ENCODE measurements around the gene SCAPER.

Gene SCAPER

GRCh38 chr15:76575679-76576078, 329.5 kb downstream of the SCAPER start:
- H3K9ac ChIP-seq (ENCODE audit: low read depth, low read length): no peak overlapping the region
- no peak overlapping the region for H3K27ac ChIP-seq (ENCODE audit: low read depth, low read length)
- no peaks in the 10 kb centered on the region for H3K9me3 ChIP-seq (ENCODE audit: control insufficient read depth, insufficient read depth, low read length)
- H3K4me1 ChIP-seq (ENCODE audit: control insufficient read depth, insufficient read depth, low read length): no peaks in the 10 kb centered on the region
- no peak overlapping the region for H3K4me3 ChIP-seq (ENCODE audit: low read depth, low read length)
- no peaks in the 10 kb centered on the region for H3K36me3 ChIP-seq (ENCODE audit: control insufficient read depth, insufficient read depth, low read length)
- no peaks in the 10 kb centered on the region for H3K27me3 ChIP-seq (ENCODE audit: control insufficient read depth, insufficient read depth, low read length)

GRCh38 chr15:76575274-76575673, 329.9 kb downstream of the SCAPER start:
- Histone ChIP-seq H3K27me3 (ENCODE audit: control insufficient read depth, insufficient read depth, low read length) (no peaks in the 10 kb centered on the region), H3K9ac (ENCODE audit: low read depth, low read length) (no peak overlapping the region), H3K9me3 (ENCODE audit: control insufficient read depth, insufficient read depth, low read length) (no peaks in the 10 kb centered on the region), H3K36me3 (ENCODE audit: control insufficient read depth, insufficient read depth, low read length) (no peaks in the 10 kb centered on the region), H3K27ac (ENCODE audit: low read depth, low read length) (no peak overlapping the region), H3K4me1 (ENCODE audit: control insufficient read depth, insufficient read depth, low read length) (no peaks in the 10 kb centered on the region), H3K4me3 (ENCODE audit: low read depth, low read length) (no peak overlapping the region)

GRCh38 chr15:76572983-76573314, 332.2 kb downstream of the SCAPER start:
- no peaks in the 10 kb centered on the region for H3K9me3 ChIP-seq (ENCODE audit: control insufficient read depth, insufficient read depth, low read length)

GRCh38 chr15:76566276-76566675, 338.9 kb downstream of the SCAPER start:
- H3K4me1 ChIP-seq (ENCODE audit: control insufficient read depth, insufficient read depth, low read length): peaks cover 3% of the 10 kb centered on the region; the same call in 1 of the 2 replicates
- H3K4me3 ChIP-seq (ENCODE audit: low read depth, low read length): no peak overlapping the region
- no peaks in the 10 kb centered on the region for H3K9me3 ChIP-seq (ENCODE audit: control insufficient read depth, insufficient read depth, low read length)
- no peaks in the 10 kb centered on the region for H3K36me3 ChIP-seq (ENCODE audit: control insufficient read depth, insufficient read depth, low read length)
- no peaks in the 10 kb centered on the region for H3K27me3 ChIP-seq (ENCODE audit: control insufficient read depth, insufficient read depth, low read length)
- no peak overlapping the region for H3K27ac ChIP-seq (ENCODE audit: low read depth, low read length)
- no peak overlapping the region for H3K9ac ChIP-seq (ENCODE audit: low read depth, low read length)

More at GRCh38 chr15:76572983-76573314, 332.2 kb downstream of the SCAPER start:
- Histone ChIP-seq H3K9ac (ENCODE audit: low read depth, low read length) (no peak overlapping the region), H3K27me3 (ENCODE audit: control insufficient read depth, insufficient read depth, low read length) (no peaks in the 10 kb centered on the region), H3K4me3 (ENCODE audit: low read depth, low read length) (no peak overlapping the region), H3K36me3 (ENCODE audit: control insufficient read depth, insufficient read depth, low read length) (no peaks in the 10 kb centered on the region), H3K27ac (ENCODE audit: low read depth, low read length) (no peak overlapping the region), H3K4me1 (ENCODE audit: control insufficient read depth, insufficient read depth, low read length) (no peaks in the 10 kb centered on the region)

- Histone ChIP-seq H3K4me1 (ENCODE audit: control insufficient read depth, insufficient read depth, low read length) (peaks cover 3% of the 10 kb centered on the region; the same call in 1 of the 2 replicates), H3K4me3 (ENCODE audit: low read depth, low read length) (no peak overlapping the region), H3K9ac (ENCODE audit: low read depth, low read length) (no peak overlapping the region), H3K9me3 (ENCODE audit: control insufficient read depth, insufficient read depth, low read length) (no peaks in the 10 kb centered on the region), H3K36me3 (ENCODE audit: control insufficient read depth, insufficient read depth, low read length) (no peaks in the 10 kb centered on the region), H3K27me3 (ENCODE audit: control insufficient read depth, insufficient read depth, low read length) (no peaks in the 10 kb centered on the region), H3K27ac (ENCODE audit: low read depth, low read length) (no peak overlapping the region)
These were observed 339.8 kb downstream of the SCAPER start for GRCh38 chr15:76565366-76565765.

- Histone ChIP-seq H3K9me3 (ENCODE audit: control insufficient read depth, insufficient read depth, low read length) (no peaks in the 10 kb centered on the region), H3K4me1 (ENCODE audit: control insufficient read depth, insufficient read depth, low read length) (no peaks in the 10 kb centered on the region), H3K36me3 (ENCODE audit: control insufficient read depth, insufficient read depth, low read length) (no peaks in the 10 kb centered on the region), H3K9ac (ENCODE audit: low read depth, low read length) (no peak overlapping the region), H3K27me3 (ENCODE audit: control insufficient read depth, insufficient read depth, low read length) (no peaks in the 10 kb centered on the region), H3K4me3 (ENCODE audit: low read depth, low read length) (no peak overlapping the region), H3K27ac (ENCODE audit: low read depth, low read length) (no peak overlapping the region)
These were observed 349.9 kb downstream of the SCAPER start for GRCh38 chr15:76555247-76555646.

- Histone ChIP-seq H3K4me1 (ENCODE audit: control insufficient read depth, insufficient read depth, low read length) (no peaks in the 10 kb centered on the region), H3K9me3 (ENCODE audit: control insufficient read depth, insufficient read depth, low read length) (no peaks in the 10 kb centered on the region), H3K36me3 (ENCODE audit: control insufficient read depth, insufficient read depth, low read length) (no peaks in the 10 kb centered on the region), H3K4me3 (ENCODE audit: low read depth, low read length) (no peak overlapping the region), H3K27ac (ENCODE audit: low read depth, low read length) (no peak overlapping the region), H3K9ac (ENCODE audit: low read depth, low read length) (no peak overlapping the region), H3K27me3 (ENCODE audit: control insufficient read depth, insufficient read depth, low read length) (no peaks in the 10 kb centered on the region)
These were observed 351.6 kb downstream of the SCAPER start for GRCh38 chr15:76553564-76553963.

GRCh38 chr15:76553102-76553501, 352.0 kb downstream of the SCAPER start:
- no peak overlapping the region for H3K9ac ChIP-seq (ENCODE audit: low read depth, low read length)
- H3K27ac ChIP-seq (ENCODE audit: low read depth, low read length): no peak overlapping the region
- H3K4me1 ChIP-seq (ENCODE audit: control insufficient read depth, insufficient read depth, low read length): no peaks in the 10 kb centered on the region
- H3K27me3 ChIP-seq (ENCODE audit: control insufficient read depth, insufficient read depth, low read length): no peaks in the 10 kb centered on the region
- no peaks in the 10 kb centered on the region for H3K36me3 ChIP-seq (ENCODE audit: control insufficient read depth, insufficient read depth, low read length)
- no peaks in the 10 kb centered on the region for H3K9me3 ChIP-seq (ENCODE audit: control insufficient read depth, insufficient read depth, low read length)
- no peak overlapping the region for H3K4me3 ChIP-seq (ENCODE audit: low read depth, low read length)

- Histone ChIP-seq H3K9ac (ENCODE audit: low read depth, low read length) (no peak overlapping the region), H3K9me3 (ENCODE audit: control insufficient read depth, insufficient read depth, low read length) (no peaks in the 10 kb centered on the region), H3K27ac (ENCODE audit: low read depth, low read length) (no peak overlapping the region), H3K27me3 (ENCODE audit: control insufficient read depth, insufficient read depth, low read length) (no peaks in the 10 kb centered on the region), H3K4me1 (ENCODE audit: control insufficient read depth, insufficient read depth, low read length) (no peaks in the 10 kb centered on the region), H3K4me3 (ENCODE audit: low read depth, low read length) (no peak overlapping the region), H3K36me3 (ENCODE audit: control insufficient read depth, insufficient read depth, low read length) (no peaks in the 10 kb centered on the region)
These were observed 358.3 kb downstream of the SCAPER start for GRCh38 chr15:76546805-76547204.

- H3K36me3 ChIP-seq (ENCODE audit: control insufficient read depth, insufficient read depth, low read length): no peaks in the 10 kb centered on the region
- H3K27ac ChIP-seq (ENCODE audit: low read depth, low read length): no peak overlapping the region
- H3K9me3 ChIP-seq (ENCODE audit: control insufficient read depth, insufficient read depth, low read length): no peaks in the 10 kb centered on the region
- no peak overlapping the region for H3K9ac ChIP-seq (ENCODE audit: low read depth, low read length)
- H3K27me3 ChIP-seq (ENCODE audit: control insufficient read depth, insufficient read depth, low read length): no peaks in the 10 kb centered on the region
- H3K4me3 ChIP-seq (ENCODE audit: low read depth, low read length): no peak overlapping the region
- H3K4me1 ChIP-seq (ENCODE audit: control insufficient read depth, insufficient read depth, low read length): no peaks in the 10 kb centered on the region
These were observed 371.1 kb downstream of the SCAPER start for GRCh38 chr15:76533995-76534394.

GRCh38 chr15:76533060-76533820, 371.9 kb downstream of the SCAPER start:
- no peak overlapping the region for H3K4me3 ChIP-seq (ENCODE audit: low read depth, low read length)
- H3K4me1 ChIP-seq (ENCODE audit: control insufficient read depth, insufficient read depth, low read length): no peaks in the 10 kb centered on the region
- H3K27ac ChIP-seq (ENCODE audit: low read depth, low read length): no peak overlapping the region
- H3K27me3 ChIP-seq (ENCODE audit: control insufficient read depth, insufficient read depth, low read length): no peaks in the 10 kb centered on the region
- no peak overlapping the region for H3K9ac ChIP-seq (ENCODE audit: low read depth, low read length)
- H3K36me3 ChIP-seq (ENCODE audit: control insufficient read depth, insufficient read depth, low read length): no peaks in the 10 kb centered on the region
- H3K9me3 ChIP-seq (ENCODE audit: control insufficient read depth, insufficient read depth, low read length): no peaks in the 10 kb centered on the region

Measured in HUES48 (cell line).